HG03378 (cell line): ENCODE results near the gene GALNT2.

ENCODE experiments used
- ATAC-seq: cut with Tn5 transposase; IDR thresholded peaks from one replicate; pipeline ENCODE4 v1.9.1; 2021; ENCODE audit warnings: mild to moderate bottlenecking, moderate library complexity; ENCODE audit not compliant: unreplicated experiment

GALNT2 gene

GRCh38 chr1:230050973-230051735 is 15.9 kb upstream of the GALNT2 start:
- ATAC-seq, result no peak

- no peak for ATAC-seq
Measured at GRCh38 chr1:230052018-230052417, 15.0 kb upstream of the GALNT2 start.

GRCh38 chr1:230052665-230053064 is 14.4 kb upstream of the GALNT2 start:
- ATAC-seq, result no peak

GRCh38 chr1:230054092-230054749 is 12.8 kb upstream of the GALNT2 start:
- no peak for ATAC-seq

GRCh38 chr1:230056098-230056497 is 10.9 kb upstream of the GALNT2 start:
- no peak for ATAC-seq

GRCh38 chr1:230057100-230057499 is 9.9 kb upstream of the GALNT2 start:
- no peak for ATAC-seq

- ATAC-seq, result no peak
Measured at GRCh38 chr1:230057681-230058565, 9.1 kb upstream of the GALNT2 start.

GRCh38 chr1:230058626-230059025 is 8.4 kb upstream of the GALNT2 start:
- no peak for ATAC-seq

- no peak for ATAC-seq
Measured at GRCh38 chr1:230061801-230062200, 5.2 kb upstream of the GALNT2 start.

- ATAC-seq, result no peak
Measured at GRCh38 chr1:230062521-230062920, 4.5 kb upstream of the GALNT2 start.

- no peak for ATAC-seq
Measured at GRCh38 chr1:230064283-230064682, 2.8 kb upstream of the GALNT2 start.

GRCh38 chr1:230065161-230065560 is 1.9 kb upstream of the GALNT2 start:
- ATAC-seq, result no peak

- no peak for ATAC-seq
Measured at GRCh38 chr1:230065571-230065970, 1.5 kb upstream of the GALNT2 start.

- ATAC-seq, result no peak
Measured at GRCh38 chr1:230066031-230066430, 1.0 kb upstream of the GALNT2 start.

- ATAC-seq, result no peak
Measured at GRCh38 chr1:230067419-230067870, 407 bp downstream of the GALNT2 start.

- ATAC-seq, result no peak
Measured at GRCh38 chr1:230067871-230068620, 1.0 kb downstream of the GALNT2 start.

GRCh38 chr1:230068621-230068873 is 1.5 kb downstream of the GALNT2 start:
- ATAC-seq, result no peak

GRCh38 chr1:230068952-230069684 is 2.1 kb downstream of the GALNT2 start:
- no peak for ATAC-seq

- ATAC-seq, result no peak
Measured at GRCh38 chr1:230069796-230070195, 2.8 kb downstream of the GALNT2 start.
